Posterior vena cava (tissue), 2 donors: ENCODE measurements around the gene EFR3B. TPM values are rescaled to one million over a fixed set of nuclear protein-coding genes. Genes with fewer than 3 reads are reported as not detected.

Source experiments
- DNase-seq: peaks from one replicate; pipeline ENCODE4 v3.0.0-alpha.2; 2020; ENCODE audit warnings: low spot score
- intact Hi-C, 2 donors: fragments of 100-400 bp; cut with DNase I; formaldehyde crosslinking; loops; one replicate each; pipeline versions ENCODE4 v1.14.1 to v1.14.2; 2022 to 2023
- total RNA-seq, 2 donors: library from RNA; stranded (reverse); fragmentation: NEBNext Ultra II Directional; extraction: Animal tissue kit (Norgen Biotek cat#: 25700); gene quantifications; one replicate each; pipeline ENCODE4 v1.2.1, GENCODE V29; 2021
- donor health status: DM: yes; HTN: yes; CAD: no.
- donor health status: DM: yes; HTN: yes; CAD: no.

The EFR3B gene
- total RNA-seq, 2 donors from 2014 or later, result 1.7 TPM

DNA sequence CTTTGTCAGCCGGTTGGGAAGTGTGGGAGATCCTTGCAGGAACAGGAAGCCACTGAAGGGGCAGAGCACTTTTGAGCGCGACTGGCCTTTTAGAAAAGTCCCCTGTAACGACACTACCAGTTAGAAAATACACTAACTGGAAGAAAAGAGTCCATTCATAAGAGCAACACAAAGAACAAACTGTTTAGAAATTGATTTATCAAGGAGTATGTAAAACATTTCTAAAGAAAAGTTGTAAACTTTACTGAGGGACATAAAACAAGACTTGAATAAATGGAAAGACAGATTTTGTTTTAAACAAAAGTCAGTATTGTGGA is 156.3 kb downstream of the EFR3B start:
- peak; percentile 32 for DNase-seq
- intact Hi-C loops, result no loop called here

DNA sequence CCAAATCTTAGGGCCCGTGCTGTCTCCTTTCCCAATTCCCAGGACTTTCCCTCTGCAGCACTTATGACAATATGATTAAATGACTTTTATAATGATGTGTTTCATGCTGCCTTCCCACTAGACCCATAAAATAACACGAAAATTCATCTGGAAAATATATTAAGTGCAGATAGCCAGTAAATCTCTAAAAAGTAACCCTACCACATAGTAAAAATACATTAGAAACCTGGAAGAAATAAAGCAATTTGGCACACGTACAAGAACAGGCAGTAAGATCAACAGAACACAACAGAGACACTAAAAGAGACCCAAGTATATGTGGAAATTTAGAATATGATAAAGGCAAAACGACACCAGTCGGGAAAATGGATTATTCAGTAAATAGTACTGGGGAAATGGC is 156.7 kb downstream of the EFR3B start:
- peak; percentile 2 for DNase-seq
- intact Hi-C loops, result no loop called here

- DNase-seq, result no peak
- intact Hi-C loops, result no loop called here
Observed at GRCh38 chr2:25201265-25201664, 159.4 kb downstream of the EFR3B start.

- no peak for DNase-seq
- intact Hi-C loops, result loop anchor here in 1 of 2 donors (1.0 kb wide), 1 partner anchor 222 kb away; no protein-coding TSS in a partner anchor
Observed at GRCh38 chr2:25201794-25202193, 159.9 kb downstream of the EFR3B start.

DNA sequence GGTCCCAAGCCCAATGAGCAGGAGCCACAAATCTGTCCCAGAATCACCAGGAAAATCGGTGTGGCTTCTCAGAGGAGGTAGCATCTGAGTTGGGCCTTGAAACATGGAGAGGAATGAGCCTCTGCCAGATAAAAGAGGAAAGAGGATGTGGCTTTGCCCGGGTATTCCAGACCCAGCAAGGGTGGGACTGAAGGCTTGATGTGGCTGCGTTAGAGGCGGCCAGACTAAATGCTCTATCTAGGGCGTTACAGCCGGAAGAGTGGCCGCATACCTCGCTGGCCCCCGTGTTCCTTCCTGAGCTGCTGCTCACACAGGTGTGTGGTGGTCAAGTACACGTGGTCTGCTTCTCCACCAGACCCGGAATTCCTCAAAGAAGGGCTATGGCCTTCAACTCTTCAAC is 160.4 kb downstream of the EFR3B start:
- no peak for DNase-seq
- intact Hi-C loops, result loop anchor here in 1 of 2 donors (1.0 kb wide), 1 partner anchor 223 kb away; no protein-coding TSS in a partner anchor

DNA sequence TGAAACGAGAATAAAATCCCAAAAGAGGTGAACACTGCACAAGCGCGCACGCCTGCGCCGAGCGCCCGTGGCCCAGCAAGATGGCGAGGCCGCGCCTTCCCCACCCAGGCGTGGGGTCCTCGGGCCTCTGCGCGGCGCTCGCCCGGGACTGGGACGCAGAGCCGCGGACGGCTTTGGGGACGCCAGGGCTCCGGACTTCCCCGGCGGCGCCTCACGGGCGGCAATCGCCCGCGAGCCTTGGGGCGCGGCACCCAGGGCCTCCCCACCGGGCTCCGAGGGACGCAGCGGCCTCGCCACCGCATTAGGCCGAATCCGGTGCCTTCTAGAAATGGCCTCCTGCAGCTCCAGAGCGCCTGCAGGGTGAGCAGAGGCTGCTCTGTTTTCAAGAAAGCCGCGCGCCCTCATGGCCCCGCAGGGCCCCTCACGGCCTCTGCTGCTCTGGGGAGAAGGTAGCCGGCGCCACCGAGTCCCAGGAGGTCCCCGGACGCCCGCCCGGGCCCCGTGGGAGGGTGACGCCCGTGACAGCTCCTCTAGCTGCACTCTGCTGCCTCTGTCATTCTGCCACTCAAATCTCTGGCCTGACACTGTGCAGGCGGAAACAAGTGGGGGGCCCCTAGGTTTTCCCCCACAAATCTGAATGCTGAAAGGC is 162.4 kb downstream of the EFR3B start:
- peak; percentile 65 for DNase-seq
- intact Hi-C loops, result no loop called here

GRCh38 chr2:25207078-25207545 is 165.2 kb downstream of the EFR3B start:
- DNase-seq, result no peak
- intact Hi-C loops, result loop anchor here in 1 of 2 donors (5.0 kb wide), 1 partner anchor 345 kb away; no protein-coding TSS in a partner anchor

Other genes with a start within 250 kb of the EFR3B start
- gene PTRHD1, start 248.7 kb upstream of the EFR3B start, total RNA-seq, result 10 to 100 TPM; 13.7 to 14.2 TPM
- 1 to 10 TPM; 2.6 to 3.9 TPM for gene CENPO, start 248.7 kb upstream of the EFR3B start, total RNA-seq
- 100 to 1,000 TPM in 1 of 2 donors, 10 to 100 TPM in 1; 99.5 to 129 TPM for gene ADCY3, start 121.8 kb upstream of the EFR3B start, total RNA-seq
- 1 to 10 TPM; 5.6 to 7.2 TPM for gene DNAJC27, start 70.1 kb upstream of the EFR3B start, total RNA-seq
- 1 to 10 TPM; 1.9 to 2.2 TPM for gene POMC, start 126.5 kb downstream of the EFR3B start, total RNA-seq